K562 (cell line): ENCODE measurements around the gene SOCS3. TPM values are rescaled to one million over a fixed set of nuclear protein-coding genes. Genes with fewer than 3 reads are reported as not detected.

Experiments used
- MITF ChIP-seq: IDR thresholded peaks from 2 replicates; pipeline ENCODE4 v1.6.1; 2014; ENCODE audit warnings: antibody characterized with exemption
- ZNF175 ChIP-seq: fragments of 200-800 bp; sonication (Bioruptor generic); IDR thresholded peaks from 2 replicates; pipeline ENCODE4 v1.6.1; 2016; ENCODE audit warnings: low read depth, mild to moderate bottlenecking, missing genetic modification characterization, missing compliant biosample characterization
- polyA plus RNA-seq, 8 experiments: library from polyadenylated mRNA; depleted of rRNA in 4 of 8; stranded (reverse) in 5 of 8; unstranded in 3 of 8; fragments of >200 nt; fragmentation: Nextera tagmentation in 2 of 8; fragmentation: Illumina TruSeq in 1 of 8; extraction: Ambion mirVana in 2 of 8; extraction: Trizol in 1 of 8; gene quantifications; 2 replicates each; pipeline versions ENCODE4 v1.2.1 to v1.2.3, GENCODE V29; 2011 to 2014; ENCODE audit warnings: inconsistent platforms in 1 of 8, missing spikeins in 1 of 8
- total RNA-seq, 7 experiments: library from RNA; depleted of rRNA in 6 of 7; stranded (reverse); fragments of >200 nt in 6 of 7; fragmentation: Illumina TruSeq in 2 of 7; extraction: Trizol in 2 of 7; gene quantifications; 2 replicates each; pipeline versions ENCODE4 v1.2.1 to v1.2.3, GENCODE V29; 2011 to 2021; ENCODE audit warnings: low replicate concordance in 1 of 7
- TF ChIP-seq, protein P1 (sequence below): sonication (generic); formaldehyde crosslinking; IDR thresholded peaks from 2 replicates; pipeline ENCODE4 v1.8.0; 2023; ENCODE audit warnings: missing genetic modification reagents, mild to moderate bottlenecking, borderline replicate concordance
- TF ChIP-seq, protein P2 (sequence below): fragments of 250-450 bp; sonication (Bioruptor Pico); IDR thresholded peaks from 2 replicates; pipeline ENCODE4 v1.4.0; 2020

Gene SOCS3
- total and polyA plus RNA-seq, 9 of the 15 experiments (the other 6 are each of a cell fraction or from before 2014, with no cell fraction given), result 0.56 to 38.9 (median 13.7) TPM

GRCh38 chr17:78378225-78379130 is 18.6 kb upstream of the SOCS3 start, which contains the start of gene PGS1 (continued):
- TF ChIP-seq, protein P1, sequence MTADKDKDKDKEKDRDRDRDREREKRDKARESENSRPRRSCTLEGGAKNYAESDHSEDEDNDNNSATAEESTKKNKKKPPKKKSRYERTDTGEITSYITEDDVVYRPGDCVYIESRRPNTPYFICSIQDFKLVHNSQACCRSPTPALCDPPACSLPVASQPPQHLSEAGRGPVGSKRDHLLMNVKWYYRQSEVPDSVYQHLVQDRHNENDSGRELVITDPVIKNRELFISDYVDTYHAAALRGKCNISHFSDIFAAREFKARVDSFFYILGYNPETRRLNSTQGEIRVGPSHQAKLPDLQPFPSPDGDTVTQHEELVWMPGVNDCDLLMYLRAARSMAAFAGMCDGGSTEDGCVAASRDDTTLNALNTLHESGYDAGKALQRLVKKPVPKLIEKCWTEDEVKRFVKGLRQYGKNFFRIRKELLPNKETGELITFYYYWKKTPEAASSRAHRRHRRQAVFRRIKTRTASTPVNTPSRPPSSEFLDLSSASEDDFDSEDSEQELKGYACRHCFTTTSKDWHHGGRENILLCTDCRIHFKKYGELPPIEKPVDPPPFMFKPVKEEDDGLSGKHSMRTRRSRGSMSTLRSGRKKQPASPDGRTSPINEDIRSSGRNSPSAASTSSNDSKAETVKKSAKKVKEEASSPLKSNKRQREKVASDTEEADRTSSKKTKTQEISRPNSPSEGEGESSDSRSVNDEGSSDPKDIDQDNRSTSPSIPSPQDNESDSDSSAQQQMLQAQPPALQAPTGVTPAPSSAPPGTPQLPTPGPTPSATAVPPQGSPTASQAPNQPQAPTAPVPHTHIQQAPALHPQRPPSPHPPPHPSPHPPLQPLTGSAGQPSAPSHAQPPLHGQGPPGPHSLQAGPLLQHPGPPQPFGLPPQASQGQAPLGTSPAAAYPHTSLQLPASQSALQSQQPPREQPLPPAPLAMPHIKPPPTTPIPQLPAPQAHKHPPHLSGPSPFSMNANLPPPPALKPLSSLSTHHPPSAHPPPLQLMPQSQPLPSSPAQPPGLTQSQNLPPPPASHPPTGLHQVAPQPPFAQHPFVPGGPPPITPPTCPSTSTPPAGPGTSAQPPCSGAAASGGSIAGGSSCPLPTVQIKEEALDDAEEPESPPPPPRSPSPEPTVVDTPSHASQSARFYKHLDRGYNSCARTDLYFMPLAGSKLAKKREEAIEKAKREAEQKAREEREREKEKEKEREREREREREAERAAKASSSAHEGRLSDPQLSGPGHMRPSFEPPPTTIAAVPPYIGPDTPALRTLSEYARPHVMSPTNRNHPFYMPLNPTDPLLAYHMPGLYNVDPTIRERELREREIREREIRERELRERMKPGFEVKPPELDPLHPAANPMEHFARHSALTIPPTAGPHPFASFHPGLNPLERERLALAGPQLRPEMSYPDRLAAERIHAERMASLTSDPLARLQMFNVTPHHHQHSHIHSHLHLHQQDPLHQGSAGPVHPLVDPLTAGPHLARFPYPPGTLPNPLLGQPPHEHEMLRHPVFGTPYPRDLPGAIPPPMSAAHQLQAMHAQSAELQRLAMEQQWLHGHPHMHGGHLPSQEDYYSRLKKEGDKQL (CRISPR knock-in tag), result no peak
- TF ChIP-seq ZNF175 (CRISPR knock-in tag) (no peak; the same call in 1 of the 2 replicates), MITF (no peak; the same call in 1 of the 2 replicates)
- TF ChIP-seq, protein P2, sequence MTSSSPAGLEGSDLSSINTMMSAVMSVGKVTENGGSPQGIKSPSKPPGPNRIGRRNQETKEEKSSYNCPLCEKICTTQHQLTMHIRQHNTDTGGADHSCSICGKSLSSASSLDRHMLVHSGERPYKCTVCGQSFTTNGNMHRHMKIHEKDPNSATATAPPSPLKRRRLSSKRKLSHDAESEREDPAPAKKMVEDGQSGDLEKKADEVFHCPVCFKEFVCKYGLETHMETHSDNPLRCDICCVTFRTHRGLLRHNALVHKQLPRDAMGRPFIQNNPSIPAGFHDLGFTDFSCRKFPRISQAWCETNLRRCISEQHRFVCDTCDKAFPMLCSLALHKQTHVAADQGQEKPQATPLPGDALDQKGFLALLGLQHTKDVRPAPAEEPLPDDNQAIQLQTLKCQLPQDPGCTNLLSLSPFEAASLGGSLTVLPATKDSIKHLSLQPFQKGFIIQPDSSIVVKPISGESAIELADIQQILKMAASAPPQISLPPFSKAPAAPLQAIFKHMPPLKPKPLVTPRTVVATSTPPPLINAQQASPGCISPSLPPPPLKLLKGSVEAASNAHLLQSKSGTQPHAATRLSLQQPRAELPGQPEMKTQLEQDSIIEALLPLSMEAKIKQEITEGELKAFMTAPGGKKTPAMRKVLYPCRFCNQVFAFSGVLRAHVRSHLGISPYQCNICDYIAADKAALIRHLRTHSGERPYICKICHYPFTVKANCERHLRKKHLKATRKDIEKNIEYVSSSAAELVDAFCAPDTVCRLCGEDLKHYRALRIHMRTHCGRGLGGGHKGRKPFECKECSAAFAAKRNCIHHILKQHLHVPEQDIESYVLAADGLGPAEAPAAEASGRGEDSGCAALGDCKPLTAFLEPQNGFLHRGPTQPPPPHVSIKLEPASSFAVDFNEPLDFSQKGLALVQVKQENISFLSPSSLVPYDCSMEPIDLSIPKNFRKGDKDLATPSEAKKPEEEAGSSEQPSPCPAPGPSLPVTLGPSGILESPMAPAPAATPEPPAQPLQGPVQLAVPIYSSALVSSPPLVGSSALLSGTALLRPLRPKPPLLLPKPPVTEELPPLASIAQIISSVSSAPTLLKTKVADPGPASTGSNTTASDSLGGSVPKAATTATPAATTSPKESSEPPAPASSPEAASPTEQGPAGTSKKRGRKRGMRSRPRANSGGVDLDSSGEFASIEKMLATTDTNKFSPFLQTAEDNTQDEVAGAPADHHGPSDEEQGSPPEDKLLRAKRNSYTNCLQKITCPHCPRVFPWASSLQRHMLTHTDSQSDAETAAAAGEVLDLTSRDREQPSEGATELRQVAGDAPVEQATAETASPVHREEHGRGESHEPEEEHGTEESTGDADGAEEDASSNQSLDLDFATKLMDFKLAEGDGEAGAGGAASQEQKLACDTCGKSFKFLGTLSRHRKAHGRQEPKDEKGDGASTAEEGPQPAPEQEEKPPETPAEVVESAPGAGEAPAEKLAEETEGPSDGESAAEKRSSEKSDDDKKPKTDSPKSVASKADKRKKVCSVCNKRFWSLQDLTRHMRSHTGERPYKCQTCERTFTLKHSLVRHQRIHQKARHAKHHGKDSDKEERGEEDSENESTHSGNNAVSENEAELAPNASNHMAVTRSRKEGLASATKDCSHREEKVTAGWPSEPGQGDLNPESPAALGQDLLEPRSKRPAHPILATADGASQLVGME (CRISPR knock-in tag), result no peak
